Measurements from ENCODE around the gene LAMTOR2.

LAMTOR2 gene

DNA sequence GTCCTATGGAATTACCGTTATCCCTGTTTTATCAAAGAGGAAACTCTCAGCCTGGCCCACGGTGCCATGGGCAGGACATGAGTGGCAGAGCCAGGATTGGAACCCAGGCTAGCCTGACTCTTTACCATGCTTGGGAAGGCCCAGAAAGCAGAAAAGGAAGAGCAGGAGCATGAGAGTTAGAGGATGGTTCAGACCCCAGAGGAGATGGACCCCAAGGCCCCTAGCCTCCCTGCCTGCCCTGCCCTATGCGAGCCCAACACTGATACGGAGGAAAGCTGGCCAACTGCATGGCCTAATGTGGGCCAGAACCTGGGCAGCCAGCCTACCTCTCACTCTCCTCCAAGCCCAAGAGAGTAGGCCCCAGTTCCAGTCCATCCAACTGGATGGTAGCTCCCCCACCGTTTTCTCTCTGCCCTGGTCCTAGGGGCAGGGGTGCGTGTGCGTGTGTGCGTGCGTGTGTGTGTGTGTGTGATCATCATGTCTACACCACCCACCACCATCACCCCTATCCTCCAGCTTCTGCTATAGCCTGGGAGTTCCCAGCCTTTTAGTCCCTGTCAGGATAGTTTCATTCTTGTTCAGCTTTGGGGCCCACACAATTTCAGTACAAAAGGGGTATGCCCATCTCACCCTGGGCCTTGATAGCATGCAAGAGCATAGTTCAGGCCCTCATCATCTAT, 43.1 kb downstream of the LAMTOR2 start:
- TF ChIP-seq TAF1 (IDR thresholded peaks at IDR 0.05; ENCODE audit: borderline replicate concordance, insufficient read depth, low read length) (no peak), SIN3A (IDR thresholded peaks at IDR 0.05; ENCODE audit: borderline replicate concordance, insufficient read depth, low read length) (no peak), POLR2AphosphoS5 (IDR thresholded peaks at IDR 0.05; ENCODE audit: low read depth, low read length) (no peak), FOXP2 (optimal IDR thresholded peaks at IDR 0.05; ENCODE audit: borderline replicate concordance, extremely low read depth, extremely low read length, insufficient read depth) (no peak)
- TF ChIP-seq, protein P1, sequence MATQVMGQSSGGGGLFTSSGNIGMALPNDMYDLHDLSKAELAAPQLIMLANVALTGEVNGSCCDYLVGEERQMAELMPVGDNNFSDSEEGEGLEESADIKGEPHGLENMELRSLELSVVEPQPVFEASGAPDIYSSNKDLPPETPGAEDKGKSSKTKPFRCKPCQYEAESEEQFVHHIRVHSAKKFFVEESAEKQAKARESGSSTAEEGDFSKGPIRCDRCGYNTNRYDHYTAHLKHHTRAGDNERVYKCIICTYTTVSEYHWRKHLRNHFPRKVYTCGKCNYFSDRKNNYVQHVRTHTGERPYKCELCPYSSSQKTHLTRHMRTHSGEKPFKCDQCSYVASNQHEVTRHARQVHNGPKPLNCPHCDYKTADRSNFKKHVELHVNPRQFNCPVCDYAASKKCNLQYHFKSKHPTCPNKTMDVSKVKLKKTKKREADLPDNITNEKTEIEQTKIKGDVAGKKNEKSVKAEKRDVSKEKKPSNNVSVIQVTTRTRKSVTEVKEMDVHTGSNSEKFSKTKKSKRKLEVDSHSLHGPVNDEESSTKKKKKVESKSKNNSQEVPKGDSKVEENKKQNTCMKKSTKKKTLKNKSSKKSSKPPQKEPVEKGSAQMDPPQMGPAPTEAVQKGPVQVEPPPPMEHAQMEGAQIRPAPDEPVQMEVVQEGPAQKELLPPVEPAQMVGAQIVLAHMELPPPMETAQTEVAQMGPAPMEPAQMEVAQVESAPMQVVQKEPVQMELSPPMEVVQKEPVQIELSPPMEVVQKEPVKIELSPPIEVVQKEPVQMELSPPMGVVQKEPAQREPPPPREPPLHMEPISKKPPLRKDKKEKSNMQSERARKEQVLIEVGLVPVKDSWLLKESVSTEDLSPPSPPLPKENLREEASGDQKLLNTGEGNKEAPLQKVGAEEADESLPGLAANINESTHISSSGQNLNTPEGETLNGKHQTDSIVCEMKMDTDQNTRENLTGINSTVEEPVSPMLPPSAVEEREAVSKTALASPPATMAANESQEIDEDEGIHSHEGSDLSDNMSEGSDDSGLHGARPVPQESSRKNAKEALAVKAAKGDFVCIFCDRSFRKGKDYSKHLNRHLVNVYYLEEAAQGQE (IDR thresholded peaks at IDR 0.05; ENCODE audit: insufficient read depth in 1 of 2, low read depth in 2 of 2, low read length in 2 of 2), result no peak

- TF ChIP-seq, protein P1 (IDR thresholded peaks at IDR 0.05; ENCODE audit: insufficient read depth in 1 of 2, low read depth in 2 of 2, low read length in 2 of 2), result no peak
- no peak for TF ChIP-seq POLR2AphosphoS5 (IDR thresholded peaks at IDR 0.05; ENCODE audit: low read depth, low read length)
- TF ChIP-seq TAF1 (IDR thresholded peaks at IDR 0.05; ENCODE audit: borderline replicate concordance, insufficient read depth, low read length), result no peak
- TF ChIP-seq SIN3A (IDR thresholded peaks at IDR 0.05; ENCODE audit: borderline replicate concordance, insufficient read depth, low read length), result no peak
- no peak for TF ChIP-seq FOXP2 (optimal IDR thresholded peaks at IDR 0.05; ENCODE audit: borderline replicate concordance, extremely low read depth, extremely low read length, insufficient read depth)
Measured at GRCh38 chr1:156098784-156099183, 44.2 kb downstream of the LAMTOR2 start.

DNA sequence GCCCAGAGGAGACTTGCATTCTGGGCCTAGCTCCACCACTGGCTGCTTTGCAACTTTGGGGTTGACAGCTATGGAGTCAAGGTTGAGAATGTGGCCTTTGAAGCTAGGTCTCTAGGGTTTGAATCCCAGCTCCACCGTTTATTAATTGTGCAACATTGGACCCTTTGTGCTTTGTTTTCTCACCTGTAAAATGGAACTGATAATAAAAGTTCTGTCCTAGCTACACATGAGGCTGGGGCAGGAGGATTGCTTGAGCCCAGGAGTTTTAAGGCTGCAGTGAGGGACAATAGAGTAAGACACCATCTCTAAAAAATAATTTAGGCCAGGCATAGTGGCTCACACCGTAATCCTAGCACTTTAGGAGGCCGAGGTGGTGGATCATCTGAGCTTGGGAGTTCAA, 44.7 kb downstream of the LAMTOR2 start:
- TF ChIP-seq TAF1 (IDR thresholded peaks at IDR 0.05; ENCODE audit: borderline replicate concordance, insufficient read depth, low read length), result no peak
- TF ChIP-seq, protein P1 (IDR thresholded peaks at IDR 0.05; ENCODE audit: insufficient read depth in 1 of 2, low read depth in 2 of 2, low read length in 2 of 2), result no peak
- TF ChIP-seq POLR2AphosphoS5 (IDR thresholded peaks at IDR 0.05; ENCODE audit: low read depth, low read length), result no peak
- no peak for TF ChIP-seq FOXP2 (optimal IDR thresholded peaks at IDR 0.05; ENCODE audit: borderline replicate concordance, extremely low read depth, extremely low read length, insufficient read depth)
- no peak for TF ChIP-seq SIN3A (IDR thresholded peaks at IDR 0.05; ENCODE audit: borderline replicate concordance, insufficient read depth, low read length)

- no peak for TF ChIP-seq TAF1 (IDR thresholded peaks at IDR 0.05; ENCODE audit: borderline replicate concordance, insufficient read depth, low read length)
- no peak for TF ChIP-seq FOXP2 (optimal IDR thresholded peaks at IDR 0.05; ENCODE audit: borderline replicate concordance, extremely low read depth, extremely low read length, insufficient read depth)
Measured at GRCh38 chr1:156100205-156100995, 45.8 kb downstream of the LAMTOR2 start.

DNA sequence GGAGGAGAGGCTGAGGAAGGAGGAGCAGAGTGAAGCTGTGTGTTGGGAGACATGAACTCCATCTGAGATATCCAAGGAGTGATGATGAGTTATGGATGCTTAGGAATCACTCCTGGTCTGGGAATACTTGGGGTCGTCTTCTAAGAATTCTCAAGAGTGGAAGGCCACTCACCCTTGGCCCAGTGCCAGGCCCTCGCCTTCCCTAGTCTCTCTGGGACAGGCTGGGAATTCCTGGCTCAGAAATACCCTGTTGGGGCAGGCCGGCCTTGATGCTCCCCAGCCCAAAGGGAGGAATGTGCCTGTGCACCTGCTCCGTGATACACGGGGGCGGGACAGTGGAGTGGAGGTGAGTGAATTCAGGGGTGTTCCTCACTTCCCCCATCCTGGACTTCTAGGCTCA, 47.3 kb downstream of the LAMTOR2 start:
- TF ChIP-seq TAF1 (IDR thresholded peaks at IDR 0.05; ENCODE audit: borderline replicate concordance, insufficient read depth, low read length), result no peak
- no peak for TF ChIP-seq SIN3A (IDR thresholded peaks at IDR 0.05; ENCODE audit: borderline replicate concordance, insufficient read depth, low read length)
- no peak for TF ChIP-seq FOXP2 (optimal IDR thresholded peaks at IDR 0.05; ENCODE audit: borderline replicate concordance, extremely low read depth, extremely low read length, insufficient read depth)
- TF ChIP-seq, protein P1 (IDR thresholded peaks at IDR 0.05; ENCODE audit: insufficient read depth in 1 of 2, low read depth in 2 of 2, low read length in 2 of 2), result no peak
- no peak for TF ChIP-seq POLR2AphosphoS5 (IDR thresholded peaks at IDR 0.05; ENCODE audit: low read depth, low read length)

Measured in PFSK-1 (cell line).